HepG2 (cell line): ENCODE data around the gene SCEL. TPM values are rescaled to one million over a fixed set of nuclear protein-coding genes. Genes with fewer than 3 reads are reported as not detected.

Experiments
- ATAC-seq: fragments of 200-7000 bp; cut with Tn5 transposase; 3 replicates; pipeline ENCODE4 v1.9.1; 2020; ENCODE audit warnings: mild to moderate bottlenecking, moderate library complexity
- BruUV-seq: library from RNA; stranded (reverse); fragments of 400-500 nt; replicated peaks from 2 replicates; lab custom pipeline; 2021; lab: Mats Ljungman, UMichigan
- CTCF ChIA-PET: fragments of 300-600 bp; formaldehyde crosslinking; extraction: SDS; loops from one replicate; lab custom pipeline; 2021; ENCODE audit warnings: low total read pairs, inconsistent platforms, low intra/inter-chr PET ratio; lab: Yijun Ruan, JAX
- POLR2A ChIA-PET: fragments of 350-600 bp; sonication (Branson Sonifier 250); formaldehyde crosslinking; loops from one replicate; lab custom pipeline; 2020; ENCODE audit warnings: antibody characterized with exemption, inconsistent platforms; lab: Yijun Ruan, JAX
- DNase-seq: peaks from one replicate; pipeline ENCODE4 v3.0.0-alpha.2; 2015; ENCODE audit warnings: low spot score
- FAIRE-seq: peaks from 3 replicates; lab custom pipeline; 2011; peaks lifted over from hg19 to GRCh38; lab: Jason Lieb, UNC
- H2AFZ ChIP-seq: one replicate; pipeline ENCODE4 v1.6.1; 2011; ENCODE audit warnings: low read length, inconsistent platforms
- H3K27ac ChIP-seq: fragments of 300-600 bp; 3 replicates; pipeline ENCODE4 v1.8.0; 2011; ENCODE audit warnings: mixed run types, mild to moderate bottlenecking, mixed read lengths, low read length, inconsistent platforms; ENCODE audit not compliant: insufficient read depth; ENCODE audit errors: extremely low read length
- H3K27me3 ChIP-seq, 2 experiments: fragments of 200-600 bp in 1 of 2; 2 replicates in 1 of 2; 3 replicates in 1 of 2; pipeline versions ENCODE4 v1.6.0 to v1.8.0; 2011; ENCODE audit warnings: low read length in 2 of 2, mild to moderate bottlenecking in 2 of 2, moderate library complexity in 2 of 2, inconsistent platforms in 1 of 2; ENCODE audit not compliant: insufficient read depth in 2 of 2, control insufficient read depth in 1 of 2
- H3K36me3 ChIP-seq, 2 experiments: fragments of 200-600 bp in 1 of 2; replicated peaks in 1 of 2; 2 replicates in 1 of 2; 3 replicates in 1 of 2; pipeline versions ENCODE4 v1.5.1 to v1.8.0; 2011; ENCODE audit warnings: low read length in 2 of 2, inconsistent platforms in 1 of 2; ENCODE audit not compliant: insufficient read depth in 2 of 2, control insufficient read depth in 1 of 2
- H3K4me1 ChIP-seq: 2 replicates; pipeline ENCODE4 v1.5.1; 2012; ENCODE audit warnings: low read length, inconsistent platforms; ENCODE audit not compliant: insufficient read depth
- H3K4me2 ChIP-seq: 2 replicates; pipeline ENCODE4 v1.6.0; 2011; ENCODE audit warnings: low read depth, low read length, inconsistent platforms
- H3K4me3 ChIP-seq, 3 experiments: fragments of 200-600 bp in 1 of 3; sonication (generic), shearing (Covaris generic) in 1 of 3; replicated peaks in 1 of 3; 2 replicates each; pipeline ENCODE4 v1.5.1; 2011 to 2016; ENCODE audit warnings: low read length in 3 of 3, inconsistent platforms in 2 of 3, low read depth in 2 of 3, mild to moderate bottlenecking in 2 of 3, control low read depth in 1 of 3, mixed read lengths in 1 of 3; ENCODE audit not compliant: insufficient read depth in 1 of 3
- H3K79me2 ChIP-seq: one replicate; pipeline ENCODE4 v1.6.1; 2011; ENCODE audit warnings: low read length, inconsistent platforms; ENCODE audit not compliant: insufficient read depth
- H3K9ac ChIP-seq: 2 replicates; pipeline ENCODE4 v1.6.0; 2011; ENCODE audit warnings: mild to moderate bottlenecking, low read depth, low read length, inconsistent platforms; ENCODE audit not compliant: insufficient read depth
- H3K9me3 ChIP-seq: 2 replicates; pipeline ENCODE4 v1.5.1; 2012; ENCODE audit warnings: mild to moderate bottlenecking, low read length
- H4K20me1 ChIP-seq: 2 replicates; pipeline ENCODE4 v1.6.0; 2011; ENCODE audit warnings: inconsistent platforms, mild to moderate bottlenecking, low read length, moderate library complexity; ENCODE audit not compliant: insufficient read depth
- CBX2 ChIP-seq, 2 experiments: fragments of 200-600 bp in 1 of 2; sonication (generic); formaldehyde crosslinking in 1 of 2; IDR thresholded peaks; 2 replicates each; pipeline versions ENCODE4 v1.7.0 to v1.8.1; 2018 to 2022; ENCODE audit warnings: low read depth in 2 of 2, low read length in 1 of 2, mild to moderate bottlenecking in 1 of 2, missing genetic modification reagents in 1 of 2
- ETV6 ChIP-seq: sonication (generic); formaldehyde crosslinking; conservative IDR thresholded peaks from 2 replicates; pipeline ENCODE4 v1.4.0; 2020; ENCODE audit warnings: missing genetic modification reagents
- FOXK1 ChIP-seq: sonication (generic); formaldehyde crosslinking; IDR thresholded peaks from 2 replicates; pipeline ENCODE4 v1.4.0; 2020; ENCODE audit warnings: low read depth, missing genetic modification reagents, borderline replicate concordance
- ISX ChIP-seq: sonication (generic); formaldehyde crosslinking; conservative IDR thresholded peaks from 2 replicates; pipeline ENCODE4 v1.5.0; 2020; ENCODE audit warnings: missing genetic modification reagents
- KLF15 ChIP-seq: sonication (generic); formaldehyde crosslinking; IDR thresholded peaks from 2 replicates; pipeline ENCODE4 v1.8.1; 2023; ENCODE audit warnings: borderline replicate concordance, mild to moderate bottlenecking, inconsistent platforms, missing genetic modification reagents, mixed read lengths
- PAX8 ChIP-seq: sonication (generic); formaldehyde crosslinking; IDR thresholded peaks from 2 replicates; pipeline ENCODE4 v1.8.0; 2022; ENCODE audit warnings: mild to moderate bottlenecking, missing genetic modification reagents, borderline replicate concordance
- POGZ ChIP-seq: sonication (generic); formaldehyde crosslinking; IDR thresholded peaks from 2 replicates; pipeline ENCODE4 v1.4.0; 2020; ENCODE audit warnings: mild to moderate bottlenecking, missing genetic modification reagents
- PTBP1 ChIP-seq: fragments of 200-400 bp; formaldehyde crosslinking; IDR thresholded peaks from 2 replicates; pipeline ENCODE4 v1.6.1; 2018; ENCODE audit warnings: low read length, low read depth; ENCODE audit not compliant: poor library complexity, severe bottlenecking
- SP4 ChIP-seq: sonication (generic); formaldehyde crosslinking; IDR thresholded peaks from 2 replicates; pipeline ENCODE4 v1.8.1; 2023; ENCODE audit warnings: mild to moderate bottlenecking, missing genetic modification reagents
- ZFP37 ChIP-seq: sonication (generic); formaldehyde crosslinking; IDR thresholded peaks from 2 replicates; pipeline ENCODE4 v1.4.0; 2020; ENCODE audit warnings: missing genetic modification reagents, borderline replicate concordance
- ZFP82 ChIP-seq: sonication (generic); formaldehyde crosslinking; IDR thresholded peaks from 2 replicates; pipeline ENCODE4 v1.5.1; 2020; ENCODE audit warnings: mild to moderate bottlenecking, missing genetic modification reagents, borderline replicate concordance
- ZFY ChIP-seq: sonication (generic); formaldehyde crosslinking; IDR thresholded peaks from 2 replicates; pipeline ENCODE4 v1.4.0; 2020; ENCODE audit warnings: missing genetic modification reagents
- ZNF562 ChIP-seq: sonication (generic); formaldehyde crosslinking; IDR thresholded peaks from 2 replicates; pipeline ENCODE4 v1.8.0; 2022; ENCODE audit warnings: missing genetic modification reagents, borderline replicate concordance
- ZNF883 ChIP-seq: sonication (generic); formaldehyde crosslinking; IDR thresholded peaks from 2 replicates; pipeline ENCODE4 v1.5.1; 2020; ENCODE audit warnings: mild to moderate bottlenecking, missing genetic modification reagents; ENCODE audit errors: not compliant biosample characterization
- WGBS: methylation state at CpG from one replicate; pipeline ENCODE4 v1.1.6; 2017; ENCODE audit warnings: low lambda C conversion rate; 5-methylcytosine and 5-hydroxymethylcytosine counted together
- in situ Hi-C: cut with HindIII; loops from 2 replicates; pipeline ENCODE4 v1.10.0; 2017; ENCODE audit warnings: low pct_unique_long_range_greater_than_20kb; ENCODE audit not compliant: extremely low pct_ligation_motif_present
- intact Hi-C: fragments of 100-400 bp; cut with micrococcal nuclease; formaldehyde crosslinking; loops from one replicate; pipeline ENCODE4 v1.10.0; 2022; ENCODE audit not compliant: unreplicated experiment
- polyA plus RNA-seq, 8 experiments: library from polyadenylated mRNA; depleted of rRNA in 3 of 8; stranded (reverse) in 7 of 8; unstranded in 1 of 8; fragments of >200 nt; fragmentation: Illumina TruSeq in 4 of 8; extraction: Trizol in 4 of 8; gene quantifications; 2 replicates each; pipeline versions ENCODE4 v1.2.1 to v1.2.3, GENCODE V29; 2011 to 2016; ENCODE audit warnings: low read depth in 4 of 8, missing spikeins in 1 of 8, mixed read lengths in 1 of 8; ENCODE audit not compliant: insufficient read depth in 1 of 8
- total RNA-seq, 5 experiments: library from RNA; depleted of rRNA; stranded (reverse); fragments of >200 nt; fragmentation: Illumina TruSeq; extraction: Trizol; gene quantifications; 2 replicates each; pipeline ENCODE4 v1.2.3, GENCODE V29; 2016; ENCODE audit warnings: low read depth in 1 of 5
- TF ChIP-seq, protein P1 (sequence below): sonication (generic); formaldehyde crosslinking; IDR thresholded peaks from 2 replicates; pipeline ENCODE4 v1.5.0; 2020; ENCODE audit warnings: mild to moderate bottlenecking, missing genetic modification reagents
- TF ChIP-seq, protein P2 (sequence below): sonication (generic); formaldehyde crosslinking; IDR thresholded peaks from 2 replicates; pipeline ENCODE4 v1.4.0; 2020; ENCODE audit warnings: mild to moderate bottlenecking, missing genetic modification reagents
- TF ChIP-seq, protein P3 (sequence below): sonication (generic); formaldehyde crosslinking; IDR thresholded peaks from 2 replicates; pipeline ENCODE4 v1.4.0; 2020; ENCODE audit warnings: missing genetic modification reagents, low read depth, mild to moderate bottlenecking, borderline replicate concordance
- TF ChIP-seq, protein P4 (sequence below): sonication (generic); formaldehyde crosslinking; IDR thresholded peaks from 2 replicates; pipeline ENCODE4 v1.8.1; 2023; ENCODE audit warnings: mild to moderate bottlenecking, moderate library complexity, missing genetic modification reagents

SCEL gene
- total and polyA plus RNA-seq, 2 of the 13 experiments (the other 11 are each of a cell fraction or from before 2014, with no cell fraction given), result not detected

DNA sequence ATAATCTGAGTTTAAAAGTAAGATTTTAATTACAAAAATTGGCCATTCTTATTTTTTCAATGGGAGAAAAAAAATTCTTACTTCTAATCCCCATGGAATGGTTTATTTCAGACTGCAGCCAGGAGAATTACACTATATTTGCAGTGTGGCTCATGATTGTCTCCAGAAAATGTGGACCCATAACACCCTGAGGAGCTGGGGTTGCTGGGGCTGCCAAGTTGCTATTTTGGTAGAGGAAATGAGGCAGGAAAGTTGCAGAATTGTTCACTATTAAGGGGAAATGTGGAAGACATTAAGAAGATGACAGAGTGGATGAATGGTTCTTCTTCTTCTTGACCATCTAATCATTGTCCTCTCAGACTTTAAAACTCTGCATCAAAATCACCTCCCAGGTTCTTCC, 4.6 kb upstream of the SCEL start (continued):
- TF ChIP-seq, protein P1, sequence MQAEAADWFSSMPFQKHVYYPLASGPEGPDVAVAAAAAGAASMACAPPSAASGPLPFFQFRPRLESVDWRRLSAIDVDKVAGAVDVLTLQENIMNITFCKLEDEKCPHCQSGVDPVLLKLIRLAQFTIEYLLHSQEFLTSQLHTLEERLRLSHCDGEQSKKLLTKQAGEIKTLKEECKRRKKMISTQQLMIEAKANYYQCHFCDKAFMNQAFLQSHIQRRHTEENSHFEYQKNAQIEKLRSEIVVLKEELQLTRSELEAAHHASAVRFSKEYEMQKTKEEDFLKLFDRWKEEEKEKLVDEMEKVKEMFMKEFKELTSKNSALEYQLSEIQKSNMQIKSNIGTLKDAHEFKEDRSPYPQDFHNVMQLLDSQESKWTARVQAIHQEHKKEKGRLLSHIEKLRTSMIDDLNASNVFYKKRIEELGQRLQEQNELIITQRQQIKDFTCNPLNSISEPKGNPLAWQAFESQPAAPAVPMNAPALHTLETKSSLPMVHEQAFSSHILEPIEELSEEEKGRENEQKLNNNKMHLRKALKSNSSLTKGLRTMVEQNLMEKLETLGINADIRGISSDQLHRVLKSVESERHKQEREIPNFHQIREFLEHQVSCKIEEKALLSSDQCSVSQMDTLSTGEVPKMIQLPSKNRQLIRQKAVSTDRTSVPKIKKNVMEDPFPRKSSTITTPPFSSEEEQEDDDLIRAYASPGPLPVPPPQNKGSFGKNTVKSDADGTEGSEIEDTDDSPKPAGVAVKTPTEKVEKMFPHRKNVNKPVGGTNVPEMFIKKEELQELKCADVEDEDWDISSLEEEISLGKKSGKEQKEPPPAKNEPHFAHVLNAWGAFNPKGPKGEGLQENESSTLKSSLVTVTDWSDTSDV (CRISPR knock-in tag), result no peak
- TF ChIP-seq, protein P2, sequence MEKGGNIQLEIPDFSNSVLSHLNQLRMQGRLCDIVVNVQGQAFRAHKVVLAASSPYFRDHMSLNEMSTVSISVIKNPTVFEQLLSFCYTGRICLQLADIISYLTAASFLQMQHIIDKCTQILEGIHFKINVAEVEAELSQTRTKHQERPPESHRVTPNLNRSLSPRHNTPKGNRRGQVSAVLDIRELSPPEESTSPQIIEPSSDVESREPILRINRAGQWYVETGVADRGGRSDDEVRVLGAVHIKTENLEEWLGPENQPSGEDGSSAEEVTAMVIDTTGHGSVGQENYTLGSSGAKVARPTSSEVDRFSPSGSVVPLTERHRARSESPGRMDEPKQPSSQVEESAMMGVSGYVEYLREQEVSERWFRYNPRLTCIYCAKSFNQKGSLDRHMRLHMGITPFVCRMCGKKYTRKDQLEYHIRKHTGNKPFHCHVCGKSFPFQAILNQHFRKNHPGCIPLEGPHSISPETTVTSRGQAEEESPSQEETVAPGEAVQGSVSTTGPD (CRISPR knock-in tag), result no peak
- TF ChIP-seq KLF15 (CRISPR knock-in tag) (no peak), PTBP1 (no peak)
- TF ChIP-seq, protein P3, sequence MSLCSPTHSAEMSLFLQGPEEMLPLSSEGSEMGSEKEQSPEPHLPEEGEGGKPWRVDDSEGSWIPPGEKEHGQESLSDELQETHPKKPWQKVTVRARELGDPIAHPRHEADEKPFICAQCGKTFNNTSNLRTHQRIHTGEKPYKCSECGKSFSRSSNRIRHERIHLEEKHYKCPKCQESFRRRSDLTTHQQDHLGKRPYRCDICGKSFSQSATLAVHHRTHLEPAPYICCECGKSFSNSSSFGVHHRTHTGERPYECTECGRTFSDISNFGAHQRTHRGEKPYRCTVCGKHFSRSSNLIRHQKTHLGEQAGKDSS (CRISPR knock-in tag), result no peak

DNA sequence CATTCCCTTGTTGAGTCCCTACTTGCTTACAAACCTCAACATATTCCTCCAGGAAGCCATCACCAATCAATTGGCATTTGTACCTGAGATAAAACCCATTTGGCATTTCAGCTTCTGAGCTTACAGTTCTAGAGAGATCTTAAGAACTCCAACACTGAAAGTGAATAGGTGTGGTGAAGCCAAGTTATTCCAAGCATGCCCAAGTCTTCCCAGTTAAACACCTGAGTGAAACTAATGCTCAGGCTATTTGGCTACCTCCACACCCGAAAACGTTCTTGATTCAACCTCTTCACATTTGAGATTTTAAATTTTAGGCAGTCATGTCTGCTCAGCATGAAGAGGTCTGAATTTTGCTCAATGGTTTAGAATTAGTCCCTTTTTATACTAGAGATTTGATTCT, 2.5 kb upstream of the SCEL start:
- no peak for ATAC-seq
- DNase-seq, result no peak
- intact Hi-C loops, result no loop called here
- H3K79me2 ChIP-seq, result no peaks in the 10 kb centered on the region
- ChIA-PET CTCF (no interaction called here), POLR2A (no interaction called here)
- H3K4me2 ChIP-seq, result no peak overlapping the region
- no peaks in the 10 kb centered on the region; a peak in 1 of 5 replicates for H3K27me3 ChIP-seq
- WGBS, result 0% methylated on average over 2 of the region's 2 CpGs
- H3K9ac ChIP-seq, result no peak overlapping the region
- H3K4me3 ChIP-seq, result no peak overlapping the region
- TF ChIP-seq ISX (CRISPR knock-in tag) (no peak), ZNF562 (no peak), ZNF883 (CRISPR knock-in tag) (no peak), POGZ (CRISPR knock-in tag) (no peak), FOXK1 (CRISPR knock-in tag) (no peak), ETV6 (CRISPR knock-in tag) (no peak), SP4 (CRISPR knock-in tag) (no peak), ZFP37 (CRISPR knock-in tag) (no peak), PAX8 (no peak), ZFP82 (CRISPR knock-in tag) (no peak), CBX2 (IDR thresholded peaks at IDR 0.05; ENCODE audit: low read depth, low read length) (no peak), CBX2 (CRISPR knock-in tag; IDR thresholded peaks at IDR 0.05; ENCODE audit: low read depth) (no peak), ZFY (CRISPR knock-in tag) (no peak)
- TF ChIP-seq, protein P4, sequence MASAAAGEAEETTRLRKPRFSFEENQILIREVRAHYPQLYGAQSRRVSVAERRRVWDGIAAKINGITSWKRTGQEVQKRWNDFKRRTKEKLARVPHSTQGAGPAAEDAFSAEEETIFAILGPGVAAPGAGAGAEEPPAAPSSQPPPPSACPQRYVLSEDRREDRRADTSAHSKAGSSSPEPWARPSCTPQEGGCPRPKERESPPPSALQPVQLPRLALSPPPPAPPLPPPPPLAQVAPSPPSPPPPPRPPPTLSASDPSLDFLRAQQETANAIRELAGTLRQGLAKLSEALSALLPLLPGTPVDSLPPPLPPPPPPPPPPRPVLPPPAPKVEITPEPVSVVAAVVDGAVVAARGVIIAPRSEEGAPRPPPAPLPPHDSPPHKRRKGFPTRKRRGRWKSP (CRISPR knock-in tag), result no peak
- TF ChIP-seq, all 625 proteins: peak for 0
- Histone ChIP-seq H4K20me1 (no peaks in the 10 kb centered on the region), H2AFZ (no peak overlapping the region), H3K4me1 (no peaks in the 10 kb centered on the region), H3K27ac (no peak overlapping the region), H3K36me3 (no peaks in the 10 kb centered on the region), H3K9me3 (no peaks in the 10 kb centered on the region)
- no peak for FAIRE-seq
- no TSS peak for BruUV-seq
- in situ Hi-C loops, result no loop called here
